ENCODE data around the gene UCKL1.

UCKL1 gene

GRCh38 chr20:63890616-63891015 lies 65.6 kb downstream of the UCKL1 start:
- TF ChIP-seq CTCF (IDR thresholded peaks at IDR 0.05; ENCODE audit: insufficient read depth, low read length, poor library complexity, severe bottlenecking): no peak
- Histone ChIP-seq H3K27me3 (replicated peaks; ENCODE audit: control insufficient read depth, insufficient read depth, low read length) (no peaks in the 10 kb centered on the region), H3K4me3 (replicated peaks; ENCODE audit: low read depth, low read length) (no peak overlapping the region), H3K36me3 (ENCODE audit: control insufficient read depth, insufficient read depth, low read length) (peaks cover 18% of the 10 kb centered on the region)
- no peak for DNase-seq (ENCODE audit: extremely low read depth, insufficient read length)

GRCh38 chr20:63890201-63890576 lies 66.0 kb downstream of the UCKL1 start:
- DNase-seq (ENCODE audit: extremely low read depth, insufficient read length): no peak
- H3K36me3 ChIP-seq (ENCODE audit: control insufficient read depth, insufficient read depth, low read length): peaks cover 21% of the 10 kb centered on the region
- no peak for TF ChIP-seq CTCF (IDR thresholded peaks at IDR 0.05; ENCODE audit: insufficient read depth, low read length, poor library complexity, severe bottlenecking)

More at GRCh38 chr20:63890201-63890576, 66.0 kb downstream of the UCKL1 start:
- Histone ChIP-seq H3K27me3 (replicated peaks; ENCODE audit: control insufficient read depth, insufficient read depth, low read length) (no peaks in the 10 kb centered on the region), H3K4me3 (replicated peaks; ENCODE audit: low read depth, low read length) (no peak overlapping the region)

Data from GM06990 (cell line).